LNCAP (cell line): ENCODE measurements around the gene TRAF6.

Source experiments
- CTCF ChIP-seq: fragments of 450-650 bp; IDR thresholded peaks from 2 replicates; pipeline ENCODE4 v1.5.1; 2017; ENCODE audit warnings: mild to moderate bottlenecking

The TRAF6 gene

GRCh38 chr11:36532941-36533601, 23.0 kb upstream of the TRAF6 start:
- TF ChIP-seq CTCF = no peak

GRCh38 chr11:36530840-36531239, 20.8 kb upstream of the TRAF6 start:
- TF ChIP-seq CTCF = no peak

GRCh38 chr11:36513965-36514364, 3.9 kb upstream of the TRAF6 start:
- TF ChIP-seq CTCF = no peak

GRCh38 chr11:36512016-36512415, 1.9 kb upstream of the TRAF6 start:
- no peak for TF ChIP-seq CTCF

- no peak for TF ChIP-seq CTCF
Measured at GRCh38 chr11:36510594-36510942, 496 bp upstream of the TRAF6 start.

- no peak for TF ChIP-seq CTCF
Measured at GRCh38 chr11:36509201-36509639, 852 bp downstream of the TRAF6 start.

GRCh38 chr11:36508743-36509142, 1.3 kb downstream of the TRAF6 start:
- TF ChIP-seq CTCF = no peak
